ENCODE results near the gene TBC1D3I.

DNA sequence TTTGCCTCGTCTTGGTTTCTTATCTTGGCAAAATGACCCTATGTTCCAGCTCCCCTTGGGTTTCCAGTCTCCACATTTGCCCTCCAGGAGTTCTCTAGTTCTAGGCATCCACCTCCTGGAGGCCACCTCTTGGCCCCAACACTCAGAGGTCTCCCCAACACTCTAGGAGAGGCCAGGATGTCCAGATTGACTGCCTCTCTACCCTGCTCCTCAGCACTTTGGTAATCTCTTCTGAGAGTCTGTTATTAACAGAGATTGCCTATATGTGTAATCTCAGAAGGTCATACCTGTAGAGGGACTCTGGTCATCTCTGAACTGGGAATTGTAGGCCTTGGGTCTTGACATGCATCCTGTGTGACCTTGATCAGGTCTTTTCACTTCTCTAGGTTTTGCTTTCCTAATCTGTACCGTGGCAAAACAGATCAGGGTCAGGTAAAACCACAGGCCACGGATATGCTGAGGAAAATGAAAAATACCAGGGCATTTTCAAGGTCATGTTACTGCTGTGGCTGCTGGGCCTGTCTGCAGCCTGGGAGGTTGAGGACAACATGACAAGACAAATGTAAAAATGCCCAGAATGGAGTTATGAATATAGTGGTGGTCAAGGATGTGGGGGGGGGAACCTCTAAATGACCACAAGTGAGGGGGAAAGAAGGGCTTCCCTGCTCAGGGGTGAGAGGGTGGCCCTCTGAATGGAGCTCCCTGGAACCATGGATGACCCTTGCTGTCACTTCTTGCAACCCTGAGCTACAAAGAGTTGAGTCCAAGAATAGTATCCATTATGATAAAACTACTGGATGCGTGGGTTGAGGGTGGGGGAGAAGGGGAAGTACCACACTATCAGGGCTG is 58.5 kb downstream of the TBC1D3I start:
- TF ChIP-seq, protein P1, sequence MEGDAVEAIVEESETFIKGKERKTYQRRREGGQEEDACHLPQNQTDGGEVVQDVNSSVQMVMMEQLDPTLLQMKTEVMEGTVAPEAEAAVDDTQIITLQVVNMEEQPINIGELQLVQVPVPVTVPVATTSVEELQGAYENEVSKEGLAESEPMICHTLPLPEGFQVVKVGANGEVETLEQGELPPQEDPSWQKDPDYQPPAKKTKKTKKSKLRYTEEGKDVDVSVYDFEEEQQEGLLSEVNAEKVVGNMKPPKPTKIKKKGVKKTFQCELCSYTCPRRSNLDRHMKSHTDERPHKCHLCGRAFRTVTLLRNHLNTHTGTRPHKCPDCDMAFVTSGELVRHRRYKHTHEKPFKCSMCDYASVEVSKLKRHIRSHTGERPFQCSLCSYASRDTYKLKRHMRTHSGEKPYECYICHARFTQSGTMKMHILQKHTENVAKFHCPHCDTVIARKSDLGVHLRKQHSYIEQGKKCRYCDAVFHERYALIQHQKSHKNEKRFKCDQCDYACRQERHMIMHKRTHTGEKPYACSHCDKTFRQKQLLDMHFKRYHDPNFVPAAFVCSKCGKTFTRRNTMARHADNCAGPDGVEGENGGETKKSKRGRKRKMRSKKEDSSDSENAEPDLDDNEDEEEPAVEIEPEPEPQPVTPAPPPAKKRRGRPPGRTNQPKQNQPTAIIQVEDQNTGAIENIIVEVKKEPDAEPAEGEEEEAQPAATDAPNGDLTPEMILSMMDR (IDR thresholded peaks at IDR 0.05), result no peak
- no peak for TF ChIP-seq POLR2A (IDR thresholded peaks at IDR 0.05)
- no peak for TF ChIP-seq POLR2AphosphoS5 (IDR thresholded peaks at IDR 0.05)
- TF ChIP-seq EP300 (IDR thresholded peaks at IDR 0.05; ENCODE audit: low read depth), result no peak

All from transverse colon (tissue), 4 donors.